Stromal cell of bone marrow (primary cell): ENCODE measurements around the gene VGLL1.

Experiments
- DNase-seq: peaks from one replicate; pipeline ENCODE4 v3.0.0-alpha.2; 2012; ENCODE audit warnings: low read depth

VGLL1 gene, protein sequence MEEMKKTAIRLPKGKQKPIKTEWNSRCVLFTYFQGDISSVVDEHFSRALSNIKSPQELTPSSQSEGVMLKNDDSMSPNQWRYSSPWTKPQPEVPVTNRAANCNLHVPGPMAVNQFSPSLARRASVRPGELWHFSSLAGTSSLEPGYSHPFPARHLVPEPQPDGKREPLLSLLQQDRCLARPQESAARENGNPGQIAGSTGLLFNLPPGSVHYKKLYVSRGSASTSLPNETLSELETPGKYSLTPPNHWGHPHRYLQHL

DNA sequence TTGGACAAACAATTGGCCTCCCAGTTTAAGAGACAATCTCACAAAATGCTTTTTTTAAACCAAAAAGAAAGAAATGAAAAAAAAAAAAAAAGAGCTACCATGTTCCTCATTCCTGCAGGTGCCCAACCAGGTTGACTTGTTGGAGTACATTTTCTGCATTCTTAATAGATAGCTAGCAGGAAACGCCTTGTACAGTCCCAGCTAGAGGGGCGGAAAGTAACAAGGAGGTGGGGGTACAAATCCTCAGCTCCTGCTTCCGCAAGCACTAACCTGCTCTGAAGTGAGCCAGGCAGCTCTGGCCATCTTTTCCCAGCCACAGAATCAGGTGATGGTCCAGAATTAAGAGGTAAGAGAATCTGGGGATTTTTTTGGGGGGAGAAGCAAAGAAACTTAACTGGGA lies at the start of gene VGLL1:
Gene VGLL1 (plus strand): TSS at position 265 of the 400 bp plus-strand sequence. CDS start 3,806 bp downstream, outside the sequence.
- DNase-seq: no peak

DNA sequence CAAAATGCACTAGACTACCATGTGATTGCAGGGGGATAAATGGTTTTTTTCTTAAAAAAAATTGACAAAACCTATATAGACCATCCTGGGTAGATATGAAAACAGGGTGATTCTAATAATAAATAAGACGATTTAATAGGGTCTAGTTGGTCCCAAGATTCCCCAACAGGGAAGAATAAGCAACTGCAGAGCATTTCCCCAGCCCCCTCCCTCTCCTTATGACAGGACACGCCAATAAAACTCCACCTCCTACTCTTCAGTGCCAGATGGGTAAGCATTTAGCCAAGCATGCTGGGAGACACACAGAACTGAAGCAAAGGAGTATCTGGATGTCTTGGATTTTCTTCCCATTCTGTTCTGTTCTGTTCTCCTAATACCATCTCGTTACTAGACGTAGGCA lies 44.4 kb upstream of the VGLL1 start, which contains the start of gene BRS3:
Gene BRS3 (plus strand): TSS at position 301 of the 400 bp plus-strand sequence. CDS start 168 bp downstream, outside the sequence.
- no peak for DNase-seq

DNA sequence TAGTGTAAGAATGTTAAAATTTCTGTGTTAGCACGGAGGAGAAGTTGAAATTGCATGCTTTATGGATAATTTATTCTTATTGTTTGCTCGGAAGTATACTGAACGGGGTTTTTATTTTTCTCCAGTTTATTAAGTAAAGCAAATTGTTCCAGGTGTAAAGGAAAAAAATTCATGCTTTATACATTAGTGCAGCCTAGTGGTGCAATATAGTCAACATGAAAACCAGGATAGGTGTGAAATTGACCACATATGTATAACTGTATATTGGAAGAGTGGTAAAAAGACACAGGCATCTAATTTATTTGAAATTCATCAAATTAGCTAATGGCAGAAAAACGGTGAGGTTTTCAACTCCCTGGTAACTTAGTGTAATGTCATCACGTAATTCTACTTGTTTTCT lies 43.3 kb upstream of the VGLL1 start:
- DNase-seq: no peak

DNA sequence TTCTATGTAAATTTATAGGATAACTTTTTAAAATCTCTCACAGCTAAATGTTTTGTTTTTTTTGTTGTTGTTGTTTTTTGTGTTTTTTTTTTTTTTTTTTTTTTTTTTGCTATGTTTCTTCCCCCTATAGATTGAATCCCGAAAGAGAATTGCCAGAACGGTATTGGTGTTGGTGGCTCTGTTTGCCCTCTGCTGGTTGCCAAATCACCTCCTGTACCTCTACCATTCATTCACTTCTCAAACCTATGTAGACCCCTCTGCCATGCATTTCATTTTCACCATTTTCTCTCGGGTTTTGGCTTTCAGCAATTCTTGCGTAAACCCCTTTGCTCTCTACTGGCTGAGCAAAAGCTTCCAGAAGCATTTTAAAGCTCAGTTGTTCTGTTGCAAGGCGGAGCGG lies 40.2 kb upstream of the VGLL1 start:
- no peak for DNase-seq

DNA sequence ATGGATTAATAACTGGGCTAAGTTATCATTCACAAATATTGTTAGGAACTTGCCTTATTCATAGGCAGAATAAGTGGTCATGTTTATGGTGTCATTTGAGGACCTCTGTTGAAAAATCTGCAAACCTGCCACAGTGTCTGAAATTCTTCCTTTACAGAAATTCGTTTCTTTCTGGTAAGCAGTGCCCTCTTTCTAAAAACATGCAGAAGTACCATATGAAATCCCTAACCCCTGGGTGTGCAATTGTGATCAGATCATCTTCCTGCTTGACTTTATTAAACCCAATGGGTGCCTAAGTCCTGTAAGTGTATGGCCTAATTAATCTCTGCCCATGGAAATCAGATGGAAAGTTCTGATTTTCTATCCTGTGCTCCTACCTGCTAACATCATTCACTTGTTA lies 39.0 kb upstream of the VGLL1 start:
- DNase-seq: no peak

DNA sequence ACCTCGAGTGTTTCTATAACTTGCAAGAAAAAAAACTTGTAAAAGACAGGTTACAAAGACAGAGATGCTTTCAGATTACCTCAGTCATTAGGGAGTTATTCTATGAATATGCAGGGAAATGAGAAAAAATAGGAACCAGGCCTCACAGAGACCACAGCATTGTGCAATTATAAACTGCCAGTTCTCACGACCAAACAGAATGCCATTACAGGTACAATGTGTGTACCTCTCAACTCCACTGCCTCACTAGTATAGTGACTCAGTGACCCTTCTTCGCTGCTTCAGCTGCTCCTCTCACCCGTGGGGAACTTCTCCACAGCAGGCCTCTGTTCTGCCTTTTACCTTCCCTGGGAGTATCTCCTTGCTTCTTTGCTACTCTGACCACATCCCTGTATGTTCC lies 37.0 kb upstream of the VGLL1 start:
- no peak for DNase-seq

DNA sequence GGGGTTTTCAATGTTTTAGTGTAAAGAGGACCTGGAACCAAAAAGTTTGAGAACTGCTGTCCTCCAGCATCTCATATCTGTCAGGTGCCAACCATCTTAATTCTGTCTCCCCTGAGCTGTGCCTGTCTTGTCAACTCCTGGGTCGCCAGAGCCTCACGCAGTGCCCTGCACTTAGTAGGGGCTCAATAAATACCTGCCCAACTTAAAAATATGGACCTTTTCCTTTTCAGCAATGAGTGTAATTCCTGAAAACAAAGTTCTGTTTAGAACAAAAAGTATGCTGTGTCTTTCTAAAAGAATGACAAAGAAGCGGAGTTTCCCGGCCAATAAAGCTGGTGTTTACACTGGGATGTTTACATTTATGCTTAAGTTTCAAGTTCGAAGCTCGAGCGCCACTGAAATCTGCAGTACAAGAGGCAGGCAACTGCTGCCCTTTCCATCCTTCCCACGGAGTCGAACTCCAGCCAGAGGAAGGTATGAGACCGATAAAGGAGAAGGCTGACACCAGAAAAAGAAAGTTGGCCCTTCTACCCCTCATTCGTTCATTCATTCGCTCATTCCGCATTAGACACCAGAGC lies 35.7 kb upstream of the VGLL1 start:
- DNase-seq: no peak

DNA sequence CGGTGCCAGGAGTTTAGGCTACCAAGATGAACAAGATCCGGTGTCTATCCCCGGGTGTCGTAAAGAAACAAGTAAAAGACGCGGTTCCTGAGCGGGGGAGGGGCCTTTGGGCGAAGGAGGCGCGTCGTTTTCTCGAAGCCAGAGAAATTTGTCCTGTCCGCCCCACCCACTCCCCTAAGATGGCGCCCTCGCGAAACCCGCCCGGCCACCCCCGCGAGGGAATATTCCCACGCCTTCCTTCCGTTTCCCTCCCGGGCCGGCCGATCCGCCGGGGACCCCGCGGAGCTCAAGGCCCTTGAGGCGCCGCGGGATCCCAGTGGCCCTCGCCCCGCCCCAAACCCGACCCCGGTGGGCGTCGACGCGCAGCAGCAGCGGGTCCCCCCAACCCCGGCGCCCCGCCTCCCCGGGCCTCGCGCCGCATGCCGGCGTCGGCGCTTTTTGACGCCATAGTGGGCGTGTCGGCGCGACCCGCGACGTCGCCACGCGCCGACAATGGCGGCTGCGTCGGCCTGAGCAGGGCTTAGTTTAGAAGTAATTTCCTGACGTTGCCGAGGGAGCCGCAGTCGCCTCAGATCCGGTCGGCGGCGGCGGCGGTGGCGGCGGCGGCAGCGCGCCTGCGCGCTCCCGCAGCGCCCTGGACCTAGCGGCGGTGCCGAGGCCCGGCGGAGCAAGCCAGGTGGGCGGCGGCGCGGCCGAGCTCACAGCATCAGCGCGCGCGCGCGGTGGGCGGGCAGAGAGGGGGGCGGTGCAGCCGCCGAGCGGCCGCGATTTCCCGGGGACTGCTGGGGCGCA lies 35.1 kb upstream of the VGLL1 start:
- DNase-seq: peak; percentile 76

DNA sequence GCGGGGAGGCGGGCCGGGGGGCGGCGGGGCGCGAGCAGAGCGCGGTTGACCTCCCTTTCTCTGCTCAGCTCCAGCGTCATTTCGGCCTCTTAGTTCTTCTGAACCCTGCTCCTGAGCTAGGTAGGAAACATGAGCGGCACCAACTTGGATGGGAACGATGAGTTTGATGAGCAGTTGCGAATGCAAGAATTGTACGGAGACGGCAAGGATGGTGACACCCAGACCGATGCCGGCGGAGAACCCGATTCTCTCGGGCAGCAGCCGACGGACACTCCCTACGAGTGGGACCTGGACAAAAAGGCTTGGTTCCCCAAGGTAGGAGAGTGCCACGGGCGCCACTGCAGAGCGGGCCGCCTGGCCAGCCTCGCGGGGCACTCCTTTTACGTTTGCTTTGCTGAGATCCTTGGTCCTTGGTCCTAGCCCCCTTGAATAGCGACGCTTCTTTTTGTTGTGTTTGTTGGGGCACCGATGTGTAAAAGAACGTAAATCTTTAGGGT lies 34.4 kb upstream of the VGLL1 start, which contains the start of gene HTATSF1:
Gene HTATSF1 (plus strand): TSS at position 37 of the 497 bp plus-strand sequence. CDS start 93 bp downstream, at position 130.
- DNase-seq: no peak

DNA sequence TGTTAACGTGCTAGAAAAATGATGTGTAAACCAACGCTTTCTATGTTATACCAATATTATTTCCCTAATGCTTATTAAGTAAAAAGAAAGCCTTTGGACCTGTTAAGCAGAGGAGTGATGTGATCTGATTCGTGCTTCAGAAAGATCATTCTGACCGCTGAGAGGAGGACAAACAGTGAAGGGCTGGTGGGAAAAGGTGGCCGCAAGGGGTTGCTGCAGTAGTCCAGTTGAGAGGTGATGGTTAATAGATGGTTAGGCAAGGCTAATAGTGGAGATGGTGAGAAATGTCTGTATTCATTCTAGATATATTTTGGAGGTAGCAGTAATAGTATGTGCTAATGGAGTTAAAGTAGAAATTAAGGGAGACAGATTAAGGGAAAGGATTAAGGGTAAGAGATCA lies 12.9 kb upstream of the VGLL1 start:
- DNase-seq: no peak

DNA sequence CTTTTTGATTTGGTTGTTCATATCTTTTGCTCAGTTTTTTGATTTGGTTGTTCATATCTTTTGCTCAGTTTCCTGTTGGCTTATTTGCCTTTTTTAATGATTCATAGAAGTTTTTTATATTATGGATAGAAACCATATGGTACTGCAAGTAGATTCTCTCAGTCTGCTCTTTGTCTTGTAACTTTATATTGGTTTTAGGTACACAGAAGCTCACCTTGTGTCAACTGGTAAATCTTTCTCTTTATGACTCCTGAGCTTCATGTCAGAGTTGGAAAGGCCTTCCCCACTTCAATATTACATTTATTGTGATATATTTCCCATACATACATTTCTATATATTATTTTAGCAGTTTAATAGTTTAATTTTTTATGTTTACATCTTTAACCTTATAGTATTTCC lies 8.2 kb upstream of the VGLL1 start:
- no peak for DNase-seq

DNA sequence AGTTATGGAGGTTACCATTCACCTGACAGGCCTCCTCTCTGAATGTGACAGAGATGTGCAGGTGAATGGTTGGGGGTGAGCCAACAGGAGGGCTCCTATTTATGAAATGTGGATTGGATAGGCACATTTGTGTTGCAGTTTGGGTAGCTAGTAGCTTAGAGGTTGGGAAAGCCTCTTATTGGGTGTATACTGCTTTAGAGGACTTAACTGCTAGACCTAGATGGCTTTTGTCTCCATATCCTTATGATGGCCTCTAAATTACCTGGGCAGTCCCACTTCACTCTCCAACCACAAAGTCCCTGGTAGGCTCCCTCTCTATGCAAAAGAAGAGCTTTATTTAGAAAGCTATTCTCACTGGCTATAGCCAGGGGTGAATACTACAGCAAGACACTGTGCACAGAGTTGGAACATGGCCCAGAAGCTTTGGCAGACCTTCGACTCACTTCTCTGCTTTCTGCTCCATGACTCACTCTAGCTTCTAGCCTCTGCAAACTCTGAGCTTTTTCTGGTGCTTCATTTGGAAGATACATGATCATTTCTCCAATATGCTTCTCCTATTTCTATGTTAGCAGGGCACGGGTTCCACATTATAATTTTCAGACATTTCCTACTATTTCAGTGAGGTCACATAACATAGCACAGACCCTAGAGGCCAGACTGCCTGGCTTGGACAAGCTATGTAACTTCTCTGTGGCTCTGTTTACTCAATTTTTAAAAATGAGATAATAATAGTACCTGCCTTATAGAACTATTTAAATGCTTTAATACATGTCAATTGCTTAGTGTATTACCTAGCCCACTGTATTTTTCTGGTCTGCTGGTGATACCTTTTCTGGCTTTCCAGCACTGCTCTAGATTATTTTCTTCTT lies 6.0 kb upstream of the VGLL1 start:
- DNase-seq: peak; percentile 81

DNA sequence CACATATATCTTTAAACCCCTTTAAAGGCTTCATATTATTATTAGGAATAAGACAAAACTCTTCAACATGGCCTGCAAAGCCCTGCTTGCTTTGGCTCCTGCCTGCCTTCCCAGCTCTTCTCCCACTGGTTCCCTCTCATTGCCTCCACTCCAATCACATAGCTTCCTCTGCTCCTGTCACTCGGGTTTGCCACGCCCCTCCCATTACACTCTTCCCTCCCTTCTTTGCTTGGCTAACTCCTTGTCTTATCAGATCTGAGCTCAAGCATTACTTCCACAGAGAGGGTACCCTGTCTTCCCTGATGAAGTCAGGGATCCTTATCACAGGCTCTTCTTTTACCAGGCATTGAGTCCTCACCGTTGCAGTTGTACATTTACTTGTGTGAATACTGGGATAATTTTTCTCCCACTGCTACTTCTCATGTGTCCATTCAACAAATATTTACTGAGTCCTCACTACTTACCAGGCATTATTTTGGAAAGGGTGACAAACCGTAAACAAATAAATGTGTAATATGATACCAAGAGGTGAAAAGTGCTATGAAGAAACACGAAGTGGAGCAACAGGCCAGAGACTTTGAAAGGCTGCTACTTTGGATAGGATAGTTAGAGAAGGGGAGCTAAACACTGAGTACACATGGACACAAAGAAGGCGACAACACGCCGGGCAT lies 3.2 kb upstream of the VGLL1 start:
- no peak for DNase-seq

DNA sequence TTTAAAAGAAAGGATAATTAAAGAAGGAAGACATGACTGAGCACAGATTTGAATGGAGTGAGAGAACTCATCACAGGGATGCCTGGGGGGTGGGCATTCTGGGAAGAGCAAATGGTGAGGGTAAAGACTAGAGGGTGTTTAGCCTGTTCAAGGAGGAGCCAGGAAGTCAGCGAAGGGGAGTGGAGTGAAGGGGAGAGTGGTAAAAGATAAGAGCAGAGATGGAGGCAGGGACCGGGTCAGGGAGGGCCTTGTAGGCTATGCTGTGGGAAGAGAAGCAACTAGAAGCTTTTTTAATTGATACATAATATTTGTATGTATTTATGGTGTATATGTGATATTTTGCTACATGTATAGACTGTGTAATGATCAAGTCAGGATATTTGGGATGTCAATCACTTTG lies 2.2 kb upstream of the VGLL1 start:
- DNase-seq: no peak

DNA sequence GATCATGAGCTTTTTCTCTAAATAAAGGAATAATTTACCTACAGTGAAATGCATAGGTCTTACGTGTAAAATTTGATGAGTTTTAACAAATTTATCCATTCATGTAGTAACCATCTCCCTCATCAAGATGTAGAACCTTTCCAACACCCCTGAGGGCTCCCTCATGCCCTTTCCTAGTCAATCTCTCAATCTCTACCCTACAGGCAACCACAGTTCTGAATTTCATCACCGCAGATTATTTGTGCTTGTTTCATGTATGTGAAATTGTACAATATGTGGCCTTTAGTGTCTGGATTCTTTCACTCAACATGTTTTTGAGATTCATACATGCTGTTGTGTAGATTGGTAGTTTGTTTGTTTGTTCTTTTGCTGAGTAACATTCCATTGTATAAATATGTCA lies 2.1 kb downstream of the VGLL1 start:
- no peak for DNase-seq

DNA sequence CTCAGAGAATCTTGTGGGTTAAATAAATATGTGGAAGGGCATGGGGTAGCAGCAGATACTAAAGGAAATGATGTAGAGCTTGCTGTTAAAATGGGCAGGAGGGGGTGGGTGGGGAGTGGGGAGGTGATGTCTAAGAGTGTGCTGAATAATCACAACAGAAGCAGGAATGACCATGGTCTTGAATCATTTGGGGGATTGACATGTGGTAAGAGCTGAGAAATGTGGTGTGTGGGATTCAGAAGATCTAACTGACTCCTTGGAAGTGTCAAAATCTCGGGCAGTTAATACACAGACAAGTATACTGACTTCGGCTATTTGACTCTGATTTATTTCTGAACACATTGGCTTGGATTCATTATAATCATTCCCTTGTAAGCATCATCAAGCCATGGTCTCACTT lies 6.8 kb downstream of the VGLL1 start:
- no peak for DNase-seq

DNA sequence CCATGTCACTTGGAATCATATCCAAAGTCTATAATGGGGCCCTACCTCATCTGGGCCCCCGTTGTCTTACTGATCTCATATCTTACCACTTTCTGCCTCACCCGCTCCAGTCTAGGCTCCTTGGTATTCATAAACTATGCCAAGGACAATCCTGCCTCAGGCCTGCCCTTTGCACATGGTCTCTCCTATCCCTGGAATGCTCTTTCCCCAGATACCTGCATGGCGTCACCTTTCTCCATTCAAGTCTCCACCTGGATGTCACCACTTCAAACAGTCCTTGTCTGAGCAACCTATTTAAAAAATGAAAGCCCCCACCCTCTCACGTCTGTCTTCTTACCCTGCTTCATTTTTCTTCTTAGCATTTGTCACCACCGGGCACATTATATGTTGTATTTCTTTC lies 8.2 kb downstream of the VGLL1 start:
- no peak for DNase-seq

DNA sequence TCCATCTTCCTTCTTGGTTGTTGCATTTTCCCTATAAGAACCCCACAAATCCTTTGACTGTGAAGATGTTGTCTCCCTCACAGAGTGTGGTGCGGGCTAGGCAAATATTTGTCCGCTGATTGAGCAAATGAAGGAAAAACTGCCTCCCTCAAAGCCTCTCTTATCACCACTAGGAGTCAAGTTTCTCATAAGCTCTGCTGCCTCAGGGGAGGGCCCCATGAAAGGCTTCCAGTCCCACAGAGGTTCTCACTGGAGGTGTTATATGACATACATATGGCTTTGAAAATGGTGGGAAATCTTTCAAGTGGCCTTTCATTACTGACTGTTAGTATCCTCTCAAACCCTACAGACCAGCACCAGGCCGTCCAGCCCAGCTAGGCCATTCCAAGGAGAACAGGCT lies 9.3 kb downstream of the VGLL1 start:
- DNase-seq: no peak

DNA sequence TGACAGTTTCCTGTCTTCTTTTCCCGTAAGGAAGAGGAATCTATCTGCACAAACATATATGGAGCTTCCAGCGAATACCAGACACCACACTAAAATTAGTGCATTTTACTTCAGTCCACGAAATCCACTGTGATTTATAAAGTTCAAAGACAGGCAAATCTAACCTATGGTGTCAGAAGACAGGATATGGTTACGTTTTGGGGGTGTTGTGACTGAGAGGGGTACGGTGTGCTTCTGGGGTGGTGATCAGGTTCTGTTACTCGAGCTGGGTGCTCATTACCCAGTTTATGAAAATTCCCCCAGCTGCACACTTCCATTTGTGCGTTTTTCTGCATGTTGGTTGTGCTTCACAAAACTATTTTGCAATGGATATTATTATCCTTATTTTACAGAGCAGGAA lies 10.3 kb downstream of the VGLL1 start:
- no peak for DNase-seq

DNA sequence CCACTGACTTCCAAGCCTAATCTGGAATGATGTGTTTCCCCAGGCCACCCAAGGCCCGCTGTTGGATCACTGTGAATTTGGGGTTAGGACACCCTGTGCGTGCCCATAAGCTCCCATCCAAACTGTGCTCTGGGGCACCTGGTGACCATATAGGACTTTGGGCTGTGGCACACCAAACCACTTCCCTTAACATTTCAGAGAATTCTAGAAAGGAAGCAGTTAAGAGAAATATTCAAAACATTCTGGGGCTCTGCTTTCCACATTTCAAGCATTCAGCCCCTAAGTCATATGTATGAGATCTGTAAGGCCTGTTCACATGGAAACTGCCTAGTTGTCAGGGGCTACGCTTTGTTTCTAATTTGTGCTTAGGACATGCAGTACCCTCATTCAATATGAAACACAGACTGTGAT lies 14.4 kb downstream of the VGLL1 start:
- no peak for DNase-seq

DNA sequence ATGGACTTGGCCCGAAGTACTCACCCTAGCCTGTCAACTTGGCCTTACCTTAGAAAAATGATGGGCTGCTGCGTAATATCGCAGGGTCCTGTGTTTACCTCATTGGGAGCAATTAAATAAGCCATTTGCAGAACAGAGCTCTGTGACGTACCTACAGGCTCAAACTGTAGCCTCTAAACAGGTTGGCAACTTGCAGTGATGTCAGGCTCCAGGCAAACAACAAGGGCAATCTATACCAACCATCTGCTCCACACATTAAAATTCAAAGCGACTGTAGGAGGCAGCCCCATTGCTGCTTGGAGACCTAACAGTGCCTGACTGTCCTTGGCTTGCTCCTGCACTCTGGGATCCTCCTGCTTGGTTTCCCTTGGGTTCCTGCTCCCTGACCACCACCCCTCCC lies 17.2 kb downstream of the VGLL1 start:
- DNase-seq: no peak
